NCI-H82 treated with DMSO at 0.1 percent for 48 hours (cell line): Measurements from ENCODE around the gene TTLL9.
"Not testable (repeated sequence)": the region's sequence is repeated elsewhere in the genome, so short reads cannot be mapped to it uniquely, and the experiment has no call there.

ENCODE experiments used
- DNase-seq: peaks from one replicate; lab custom pipeline; 2025; ENCODE audit not compliant: unreplicated experiment; lab: John Stamatoyannopoulos, UW

The TTLL9 gene

GRCh38 chr20:31916708-31917107 is 46.3 kb downstream of the TTLL9 start:
- DNase-seq, result no peak

- not testable (repeated sequence) for DNase-seq
Observed at GRCh38 chr20:31917962-31918412, 47.6 kb downstream of the TTLL9 start.

- no peak for DNase-seq
Observed at GRCh38 chr20:31918466-31919105, 48.2 kb downstream of the TTLL9 start.

- DNase-seq, result no peak
Observed at GRCh38 chr20:31919410-31920155, 49.1 kb downstream of the TTLL9 start.

GRCh38 chr20:31920275-31920855 is 49.9 kb downstream of the TTLL9 start:
- no peak for DNase-seq

- DNase-seq, result not testable (repeated sequence)
Observed at GRCh38 chr20:31921480-31921879, 51.0 kb downstream of the TTLL9 start.

- no peak for DNase-seq
Observed at GRCh38 chr20:31922181-31922580, 51.7 kb downstream of the TTLL9 start.

- DNase-seq, result no peak
Observed at GRCh38 chr20:31922588-31922987, 52.2 kb downstream of the TTLL9 start.

- no peak for DNase-seq
Observed at GRCh38 chr20:31923388-31924331, 53.2 kb downstream of the TTLL9 start.

GRCh38 chr20:31924561-31924960 is 54.1 kb downstream of the TTLL9 start:
- no peak for DNase-seq

- DNase-seq, result no peak
Observed at GRCh38 chr20:31925631-31926030, 55.2 kb downstream of the TTLL9 start.

- DNase-seq, result no peak
Observed at GRCh38 chr20:31926493-31926892, 56.1 kb downstream of the TTLL9 start.

- no peak for DNase-seq
Observed at GRCh38 chr20:31927627-31928159, 57.3 kb downstream of the TTLL9 start.

- DNase-seq, result peak; percentile 45
Observed at GRCh38 chr20:31929631-31930030, 59.2 kb downstream of the TTLL9 start.

- no peak for DNase-seq
Observed at GRCh38 chr20:31930779-31931178, 60.3 kb downstream of the TTLL9 start.

- no peak for DNase-seq
Observed at GRCh38 chr20:31933698-31934097, 63.3 kb downstream of the TTLL9 start.

GRCh38 chr20:31934491-31934890 is 64.1 kb downstream of the TTLL9 start:
- DNase-seq, result no peak

- peak; percentile 6 for DNase-seq
Observed at GRCh38 chr20:31934968-31935764, 64.7 kb downstream of the TTLL9 start.

GRCh38 chr20:31936420-31936819 is 66.0 kb downstream of the TTLL9 start:
- DNase-seq, result no peak

- DNase-seq, result no peak
Observed at GRCh38 chr20:31937820-31938219, 67.4 kb downstream of the TTLL9 start.
